ENCODE data around the gene GUCA2B.

DNA sequence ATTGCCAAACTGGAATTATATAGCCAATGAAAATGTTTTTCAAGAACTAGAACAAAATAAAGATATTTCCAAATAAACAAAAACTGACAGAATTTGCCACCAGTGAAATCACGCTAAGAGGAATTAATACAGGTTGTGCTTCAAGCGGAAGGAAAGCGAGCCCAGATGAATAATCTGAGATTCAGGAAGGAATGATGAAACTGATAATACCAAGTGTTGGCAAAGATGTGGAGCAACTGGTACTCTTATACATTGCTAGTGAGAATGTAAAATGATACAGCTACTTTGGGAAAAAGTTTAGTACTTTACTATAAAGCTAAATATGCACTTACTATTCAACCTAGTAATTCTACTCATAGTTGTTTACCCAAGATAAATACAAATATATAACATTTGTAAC is 30.8 kb upstream of the GUCA2B start:
- TF ChIP-seq, protein P1, sequence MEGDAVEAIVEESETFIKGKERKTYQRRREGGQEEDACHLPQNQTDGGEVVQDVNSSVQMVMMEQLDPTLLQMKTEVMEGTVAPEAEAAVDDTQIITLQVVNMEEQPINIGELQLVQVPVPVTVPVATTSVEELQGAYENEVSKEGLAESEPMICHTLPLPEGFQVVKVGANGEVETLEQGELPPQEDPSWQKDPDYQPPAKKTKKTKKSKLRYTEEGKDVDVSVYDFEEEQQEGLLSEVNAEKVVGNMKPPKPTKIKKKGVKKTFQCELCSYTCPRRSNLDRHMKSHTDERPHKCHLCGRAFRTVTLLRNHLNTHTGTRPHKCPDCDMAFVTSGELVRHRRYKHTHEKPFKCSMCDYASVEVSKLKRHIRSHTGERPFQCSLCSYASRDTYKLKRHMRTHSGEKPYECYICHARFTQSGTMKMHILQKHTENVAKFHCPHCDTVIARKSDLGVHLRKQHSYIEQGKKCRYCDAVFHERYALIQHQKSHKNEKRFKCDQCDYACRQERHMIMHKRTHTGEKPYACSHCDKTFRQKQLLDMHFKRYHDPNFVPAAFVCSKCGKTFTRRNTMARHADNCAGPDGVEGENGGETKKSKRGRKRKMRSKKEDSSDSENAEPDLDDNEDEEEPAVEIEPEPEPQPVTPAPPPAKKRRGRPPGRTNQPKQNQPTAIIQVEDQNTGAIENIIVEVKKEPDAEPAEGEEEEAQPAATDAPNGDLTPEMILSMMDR (IDR thresholded peaks at IDR 0.05), result no peak
- TF ChIP-seq POLR2A (IDR thresholded peaks at IDR 0.05), result no peak
- no peak for TF ChIP-seq POLR2AphosphoS5 (IDR thresholded peaks at IDR 0.05; ENCODE audit: insufficient read depth in 1 of 2, low read depth in 1 of 2)

Data from vagina (tissue), 2 donors.